Upper lobe of right lung (tissue), 1 donor: ENCODE measurements around the gene B3GNT9. TPM values are rescaled to one million over a fixed set of nuclear protein-coding genes. Genes with fewer than 3 reads are reported as not detected.
A peak's percentile ranks its signal among the peaks of the same experiment; 100 is the strongest.

Experiments
- ATAC-seq: fragments of 200-7000 bp; cut with Tn5 transposase; one replicate; pipeline ENCODE4 v1.9.1; 2020; ENCODE audit warnings: mild to moderate bottlenecking, moderate library complexity
- DNase-seq: peaks from one replicate; pipeline ENCODE4 v3.0.0-alpha.2; 2020
- H3K27ac ChIP-seq: fragments of 200-600 bp; one replicate; pipeline ENCODE4 v1.8.0; 2022
- H3K27me3 ChIP-seq: fragments of 200-600 bp; one replicate; pipeline ENCODE4 v1.8.0; 2022; ENCODE audit warnings: mild to moderate bottlenecking
- H3K36me3 ChIP-seq: fragments of 200-600 bp; one replicate; pipeline ENCODE4 v1.8.0; 2022
- H3K4me1 ChIP-seq: fragments of 200-600 bp; one replicate; pipeline ENCODE4 v1.8.0; 2022
- H3K4me3 ChIP-seq: fragments of 200-600 bp; one replicate; pipeline ENCODE4 v1.8.0; 2022; ENCODE audit warnings: mild to moderate bottlenecking
- H3K9me3 ChIP-seq: fragments of 200-600 bp; one replicate; pipeline ENCODE4 v1.8.0; 2022
- CTCF ChIP-seq: fragments of 200-600 bp; IDR thresholded peaks from one replicate; pipeline ENCODE4 v1.8.0; 2022; ENCODE audit warnings: antibody characterized with exemption
- intact Hi-C: fragments of 100-400 bp; cut with DNase I; formaldehyde crosslinking; loops from one replicate; pipeline ENCODE4 v1.11.0; 2022
- total RNA-seq: library from RNA; stranded (reverse); fragmentation: NEBNext Ultra II Directional; extraction: Animal tissue kit (Norgen Biotek cat#: 25700); gene quantifications from one replicate; pipeline ENCODE4 v1.2.1, GENCODE V29; 2021
- donor health status: DM: no; HTN: yes; CAD: no; lungs with severe emphysema.

The B3GNT9 gene
- total RNA-seq, 1 donor from 2014 or later, result 19.3 TPM

- peak; percentile 78 for ATAC-seq
- Histone ChIP-seq H3K27me3 (no peaks in the 10 kb centered on the region), H3K9me3 (no peaks in the 10 kb centered on the region), H3K27ac (no peak overlapping the region), H3K4me3 (peak overlapping the region; percentile 8), H3K36me3 (no peaks in the 10 kb centered on the region), H3K4me1 (peaks cover 12% of the 10 kb centered on the region)
- intact Hi-C loops, result loop anchor here (10.0 kb wide), 1 partner anchor 181 kb away; no protein-coding TSS in a partner anchor
- peak; percentile 89 for DNase-seq
- TF ChIP-seq CTCF, result peak; percentile 96
These were observed 4.7 kb upstream of the B3GNT9 start for GRCh38 chr16:67155295-67156142.

- Histone ChIP-seq H3K27me3 (no peaks in the 10 kb centered on the region), H3K36me3 (no peaks in the 10 kb centered on the region), H3K4me1 (peaks cover 12% of the 10 kb centered on the region), H3K4me3 (peak overlapping the region; percentile 8), H3K27ac (no peak overlapping the region), H3K9me3 (no peaks in the 10 kb centered on the region)
- no peak for TF ChIP-seq CTCF
- intact Hi-C loops, result loop anchor here (10.0 kb wide), 1 partner anchor 180 kb away; no protein-coding TSS in a partner anchor
- DNase-seq, result no peak
- no peak for ATAC-seq
These were observed 3.9 kb upstream of the B3GNT9 start for GRCh38 chr16:67154578-67155294.

- TF ChIP-seq CTCF, result no peak
- no peaks in the 10 kb centered on the region for H3K27me3 ChIP-seq
- intact Hi-C loops, result loop anchor here (10.0 kb wide), 1 partner anchor 177 kb away; no protein-coding TSS in a partner anchor
- peaks cover 12% of the 10 kb centered on the region for H3K4me1 ChIP-seq
- ATAC-seq, result no peak
- peak overlapping the region; percentile 83 for H3K27ac ChIP-seq
- H3K36me3 ChIP-seq, result peaks cover 19% of the 10 kb centered on the region
- DNase-seq, result no peak
- peak overlapping the region; percentile 75 for H3K4me3 ChIP-seq
- no peaks in the 10 kb centered on the region for H3K9me3 ChIP-seq
These were observed 766 bp upstream of the B3GNT9 start for GRCh38 chr16:67151431-67152097.

GRCh38 chr16:67150047-67150832, 558 bp downstream of the B3GNT9 start:
- ATAC-seq (peak; percentile 70), DNase-seq (peak; percentile 82)
- intact Hi-C loops, result loop anchor here (10.0 kb wide), 1 partner anchor 175 kb away; no protein-coding TSS in a partner anchor
- Histone ChIP-seq H3K4me1 (peaks cover 7% of the 10 kb centered on the region), H3K27me3 (no peaks in the 10 kb centered on the region), H3K36me3 (peaks cover 33% of the 10 kb centered on the region), H3K27ac (peak overlapping the region; percentile 83), H3K9me3 (no peaks in the 10 kb centered on the region), H3K4me3 (peak overlapping the region; percentile 75)
- peak; percentile 5 for TF ChIP-seq CTCF
